GM12892 (cell line): ENCODE data around the gene SATB2.

Source experiments
- POLR2A ChIP-seq: IDR thresholded peaks from 2 replicates; pipeline ENCODE4 v1.6.1; 2011; ENCODE audit warnings: low read depth, low read length, control low read depth
- TAF1 ChIP-seq: IDR thresholded peaks from 2 replicates; pipeline ENCODE4 v1.6.1; 2011; ENCODE audit warnings: low read depth, mild to moderate bottlenecking, control low read depth, low read length, borderline replicate concordance

GRCh38 chr2:199388728-199389268, 68.9 kb downstream of the SATB2 start:
- no peak for TF ChIP-seq POLR2A
- TF ChIP-seq TAF1, result no peak
